Astrocyte (in vitro differentiated cells and primary cell): ENCODE data around the gene UTF1.

Experiments
- CTCF ChIP-seq: IDR thresholded peaks from 2 replicates; pipeline ENCODE4 v1.5.1; 2011; ENCODE audit warnings: low read depth, mild to moderate bottlenecking, inconsistent platforms, low read length, moderate library complexity; ENCODE audit not compliant: insufficient read depth
- EZH2 ChIP-seq: IDR thresholded peaks from 2 replicates; pipeline ENCODE4 v1.6.1; 2012; ENCODE audit warnings: mild to moderate bottlenecking, low read length, inconsistent platforms; ENCODE audit not compliant: insufficient read depth

DNA sequence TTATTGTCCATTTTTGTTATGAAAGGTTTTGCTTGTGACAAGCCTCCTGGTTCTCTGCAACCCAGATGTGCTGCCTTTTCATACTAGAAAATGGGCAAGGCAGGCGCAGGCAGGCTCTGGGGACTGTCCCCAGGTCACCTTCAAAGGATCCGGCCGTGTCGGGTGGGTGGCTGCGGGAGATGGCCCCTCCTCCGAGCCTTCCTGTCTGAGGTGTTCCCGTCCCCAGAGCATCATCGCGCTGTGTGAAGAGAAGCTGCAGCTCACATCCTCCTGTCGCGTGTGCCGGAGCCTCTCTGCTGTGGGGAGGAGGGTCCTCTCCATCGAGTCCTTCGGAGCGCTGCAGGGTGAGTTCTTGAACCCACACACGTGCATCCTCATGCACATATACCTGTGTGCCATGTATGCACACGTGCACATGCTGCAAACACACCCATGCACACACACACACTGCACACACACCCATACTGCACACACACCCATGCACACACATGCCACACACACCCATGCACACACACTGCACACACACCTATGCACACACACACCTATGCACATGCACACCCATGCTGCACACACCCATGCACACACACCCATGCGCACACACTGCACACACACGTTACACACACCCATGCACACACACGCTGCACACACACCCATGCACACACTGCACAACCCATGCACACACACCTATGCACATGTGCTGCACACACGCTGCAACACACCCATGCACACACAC is 46.2 kb upstream of the UTF1 start:
- TF ChIP-seq CTCF (no peak), EZH2 (no peak)
